Inflammatory macrophage treated with lipopolysaccharide for 1 hour (primary cell): ENCODE results near the gene TANC1.
A peak's percentile ranks its signal among the peaks of the same experiment; 100 is the strongest.

Experiments used
- DNase-seq, 2 donors: peaks; one replicate each; pipeline ENCODE4 v3.0.0-alpha.2; 2020 to 2022

The TANC1 gene

GRCh38 chr2:158963071-158963470 lies 5.4 kb upstream of the TANC1 start:
- DNase-seq = no peak

GRCh38 chr2:158965107-158965506 lies 3.3 kb upstream of the TANC1 start:
- no peak for DNase-seq

GRCh38 chr2:158965641-158966040 lies 2.8 kb upstream of the TANC1 start:
- no peak for DNase-seq

GRCh38 chr2:158966312-158966711 lies 2.1 kb upstream of the TANC1 start:
- no peak for DNase-seq

GRCh38 chr2:158967114-158967730 lies 1.2 kb upstream of the TANC1 start:
- DNase-seq = no peak

- peak in 1 of 2 donors; percentile 4 for DNase-seq
Measured at GRCh38 chr2:158967731-158968395, 577 bp upstream of the TANC1 start.

- no peak for DNase-seq
Measured at GRCh38 chr2:158969162-158969714, 798 bp downstream of the TANC1 start.

- peak in 1 of 2 donors; percentile 20 for DNase-seq
Measured at GRCh38 chr2:158969715-158970240, 1.3 kb downstream of the TANC1 start.

- DNase-seq = no peak
Measured at GRCh38 chr2:158970241-158970751, 1.9 kb downstream of the TANC1 start.

GRCh38 chr2:158973116-158973956 lies 4.9 kb downstream of the TANC1 start:
- DNase-seq = no peak

GRCh38 chr2:158975271-158975921 lies 7.0 kb downstream of the TANC1 start:
- no peak for DNase-seq

- DNase-seq = no peak
Measured at GRCh38 chr2:158979772-158980171, 11.3 kb downstream of the TANC1 start.

- DNase-seq = no peak
Measured at GRCh38 chr2:158984604-158985135, 16.2 kb downstream of the TANC1 start.

- DNase-seq = no peak
Measured at GRCh38 chr2:158988501-158988900, 20.1 kb downstream of the TANC1 start.

- DNase-seq = no peak
Measured at GRCh38 chr2:158989165-158989564, 20.7 kb downstream of the TANC1 start.

- DNase-seq = no peak
Measured at GRCh38 chr2:158990397-158991214, 22.2 kb downstream of the TANC1 start.

GRCh38 chr2:158993030-158993429 lies 24.6 kb downstream of the TANC1 start:
- no peak for DNase-seq

- DNase-seq = no peak
Measured at GRCh38 chr2:158993721-158994587, 25.5 kb downstream of the TANC1 start.

- no peak for DNase-seq
Measured at GRCh38 chr2:158994920-158995676, 26.7 kb downstream of the TANC1 start.

- no peak for DNase-seq
Measured at GRCh38 chr2:158995677-158996049, 27.2 kb downstream of the TANC1 start.
